Upper lobe of right lung (tissue), 1 donor: ENCODE results near the gene RAD1. TPM values are rescaled to one million over a fixed set of nuclear protein-coding genes. Genes with fewer than 3 reads are reported as not detected.

Source experiments
- ATAC-seq: fragments of 200-7000 bp; cut with Tn5 transposase; one replicate; pipeline ENCODE4 v1.9.1; 2020; ENCODE audit warnings: mild to moderate bottlenecking, moderate library complexity
- DNase-seq: peaks from one replicate; pipeline ENCODE4 v3.0.0-alpha.2; 2020
- H3K27ac ChIP-seq: fragments of 200-600 bp; one replicate; pipeline ENCODE4 v1.8.0; 2022
- H3K27me3 ChIP-seq: fragments of 200-600 bp; one replicate; pipeline ENCODE4 v1.8.0; 2022; ENCODE audit warnings: mild to moderate bottlenecking
- H3K36me3 ChIP-seq: fragments of 200-600 bp; one replicate; pipeline ENCODE4 v1.8.0; 2022
- H3K4me1 ChIP-seq: fragments of 200-600 bp; one replicate; pipeline ENCODE4 v1.8.0; 2022
- H3K4me3 ChIP-seq: fragments of 200-600 bp; one replicate; pipeline ENCODE4 v1.8.0; 2022; ENCODE audit warnings: mild to moderate bottlenecking
- H3K9me3 ChIP-seq: fragments of 200-600 bp; one replicate; pipeline ENCODE4 v1.8.0; 2022
- CTCF ChIP-seq: fragments of 200-600 bp; IDR thresholded peaks from one replicate; pipeline ENCODE4 v1.8.0; 2022; ENCODE audit warnings: antibody characterized with exemption
- intact Hi-C: fragments of 100-400 bp; cut with DNase I; formaldehyde crosslinking; loops from one replicate; pipeline ENCODE4 v1.11.0; 2022
- total RNA-seq: library from RNA; stranded (reverse); fragmentation: NEBNext Ultra II Directional; extraction: Animal tissue kit (Norgen Biotek cat#: 25700); gene quantifications from one replicate; pipeline ENCODE4 v1.2.1, GENCODE V29; 2021
- donor health status: DM: no; HTN: yes; CAD: no; lungs with severe emphysema.

The RAD1 gene
- total RNA-seq, 1 donor from 2014 or later, result 29.1 TPM

- ATAC-seq, result no peak
- no peak overlapping the region for H3K27ac ChIP-seq
- intact Hi-C loops, result no loop called here
- H3K36me3 ChIP-seq, result no peaks in the 10 kb centered on the region
- no peaks in the 10 kb centered on the region for H3K4me1 ChIP-seq
- H3K27me3 ChIP-seq, result no peaks in the 10 kb centered on the region
- no peak for TF ChIP-seq CTCF
- DNase-seq, result no peak
- H3K9me3 ChIP-seq, result no peaks in the 10 kb centered on the region
- no peak overlapping the region for H3K4me3 ChIP-seq
Measured at GRCh38 chr5:34876275-34876674, 39.0 kb downstream of the RAD1 start.

- Histone ChIP-seq H3K4me1 (no peaks in the 10 kb centered on the region), H3K27me3 (no peaks in the 10 kb centered on the region), H3K27ac (no peak overlapping the region), H3K36me3 (no peaks in the 10 kb centered on the region), H3K9me3 (no peaks in the 10 kb centered on the region), H3K4me3 (no peak overlapping the region)
- no peak for TF ChIP-seq CTCF
- intact Hi-C loops, result no loop called here
- DNase-seq, result no peak
- no peak for ATAC-seq
Measured at GRCh38 chr5:34870382-34870781, 44.9 kb downstream of the RAD1 start.

- intact Hi-C loops, result no loop called here
- H3K9me3 ChIP-seq, result no peaks in the 10 kb centered on the region
- no peaks in the 10 kb centered on the region for H3K27me3 ChIP-seq
Measured at GRCh38 chr5:34869256-34869655, 46.0 kb downstream of the RAD1 start.

GRCh38 chr5:34868791-34869190 is 46.5 kb downstream of the RAD1 start:
- no peaks in the 10 kb centered on the region for H3K9me3 ChIP-seq
- no peaks in the 10 kb centered on the region for H3K36me3 ChIP-seq
- no peak overlapping the region for H3K27ac ChIP-seq
- intact Hi-C loops, result no loop called here
- TF ChIP-seq CTCF, result no peak
- no peaks in the 10 kb centered on the region for H3K4me1 ChIP-seq
- no peak for DNase-seq
- no peak for ATAC-seq
- no peaks in the 10 kb centered on the region for H3K27me3 ChIP-seq
- no peak overlapping the region for H3K4me3 ChIP-seq

More at GRCh38 chr5:34869256-34869655, 46.0 kb downstream of the RAD1 start:
- no peak for DNase-seq
- no peak for TF ChIP-seq CTCF
- Histone ChIP-seq H3K4me1 (no peaks in the 10 kb centered on the region), H3K4me3 (no peak overlapping the region), H3K36me3 (no peaks in the 10 kb centered on the region), H3K27ac (no peak overlapping the region)
- no peak for ATAC-seq

GRCh38 chr5:34867660-34868059 is 47.6 kb downstream of the RAD1 start:
- no peak for TF ChIP-seq CTCF
- Histone ChIP-seq H3K27me3 (no peaks in the 10 kb centered on the region), H3K4me3 (no peak overlapping the region), H3K36me3 (no peaks in the 10 kb centered on the region), H3K4me1 (no peaks in the 10 kb centered on the region), H3K9me3 (no peaks in the 10 kb centered on the region), H3K27ac (no peak overlapping the region)
- ATAC-seq, result no peak
- no peak for DNase-seq
- intact Hi-C loops, result no loop called here

GRCh38 chr5:34866989-34867471 is 48.3 kb downstream of the RAD1 start:
- Histone ChIP-seq H3K36me3 (no peaks in the 10 kb centered on the region), H3K4me3 (no peak overlapping the region), H3K4me1 (no peaks in the 10 kb centered on the region), H3K9me3 (no peaks in the 10 kb centered on the region), H3K27me3 (no peaks in the 10 kb centered on the region), H3K27ac (no peak overlapping the region)
- intact Hi-C loops, result no loop called here
- no peak for TF ChIP-seq CTCF
- ATAC-seq, result peak; percentile 36
- DNase-seq, result no peak
